Muscle of back (tissue), 11 donors: ENCODE measurements around the gene PLK3. TPM values are rescaled to one million over a fixed set of nuclear protein-coding genes. Genes with fewer than 3 reads are reported as not detected.
"Not testable (repeated sequence)": the region's sequence is repeated elsewhere in the genome, so short reads cannot be mapped to it uniquely, and the experiment has no call there.

Experiments
- DNase-seq, 3 donors: peaks; one replicate each; pipeline versions ENCODE4 v3.0.0 to v3.0.0-alpha.2; 2013
- polyA plus RNA-seq, 10 donors: library from polyadenylated mRNA; unstranded; fragments of 120-200 nt; gene quantifications; one replicate each; pipeline ENCODE4 v1.2.1, GENCODE V29; 2013; ENCODE audit not compliant: insufficient read length in 10 of 10

The PLK3 gene
- polyA plus RNA-seq, 10 donors: 11.5 to 16.1 (median 13.1) TPM

- DNase-seq: peak in 2 of 3 donors; percentile 73 to 92
Measured at GRCh38 chr1:44826375-44827196, 26.4 kb downstream of the PLK3 start.

- DNase-seq: no peak
Measured at GRCh38 chr1:44827197-44828002, 27.2 kb downstream of the PLK3 start.

GRCh38 chr1:44828003-44828651, 27.9 kb downstream of the PLK3 start:
- DNase-seq: no peak

- DNase-seq: no peak
Measured at GRCh38 chr1:44828841-44829440, 28.8 kb downstream of the PLK3 start.

- no peak for DNase-seq
Measured at GRCh38 chr1:44829506-44830384, 29.6 kb downstream of the PLK3 start.

GRCh38 chr1:44830900-44831304, 30.7 kb downstream of the PLK3 start:
- DNase-seq: peak in 1 of 3 donors; percentile 21

GRCh38 chr1:44831516-44831915, 31.3 kb downstream of the PLK3 start:
- DNase-seq: no peak

GRCh38 chr1:44832056-44832705, 32.0 kb downstream of the PLK3 start:
- no peak for DNase-seq

GRCh38 chr1:44834328-44834727, 34.2 kb downstream of the PLK3 start:
- DNase-seq: no peak

- peak; percentile 67 to 92 (median 85) for DNase-seq
Measured at GRCh38 chr1:44835738-44836675, 35.8 kb downstream of the PLK3 start.

GRCh38 chr1:44838294-44838693, 38.1 kb downstream of the PLK3 start:
- not testable (repeated sequence) for DNase-seq

GRCh38 chr1:44839576-44839975, 39.4 kb downstream of the PLK3 start:
- peak; percentile 38 to 87 (median 55) for DNase-seq

GRCh38 chr1:44842486-44842861, 42.3 kb downstream of the PLK3 start:
- peak in 1 of 3 donors; percentile 57 for DNase-seq

GRCh38 chr1:44842862-44843655, 42.9 kb downstream of the PLK3 start, which contains the start of gene PTCH2:
Gene PTCH2 (minus strand): TSS chr1:44843253. CDS start chr1:44842932, 321 bp downstream.
- DNase-seq: peak; percentile 73 to 92 (median 80)

GRCh38 chr1:44846985-44847384, 46.8 kb downstream of the PLK3 start:
- DNase-seq: no peak

- DNase-seq: no peak
Measured at GRCh38 chr1:44847845-44848244, 47.7 kb downstream of the PLK3 start.

GRCh38 chr1:44848456-44849181, 48.4 kb downstream of the PLK3 start:
- DNase-seq: peak in 1 of 3 donors; percentile 23
